HEK293 (cell line): ENCODE results near the gene PPP1R3E.

Source experiments
- CTCF ChIA-PET: fragments of 350-600 bp; formaldehyde crosslinking; extraction: SDS; loops from one replicate; lab custom pipeline; 2021; ENCODE audit warnings: antibody characterized with exemption; lab: Yijun Ruan, JAX
- POLR2A ChIA-PET: fragments of 300-600 bp; formaldehyde crosslinking; extraction: SDS; loops from one replicate; lab custom pipeline; 2020; ENCODE audit warnings: antibody characterized with exemption, inconsistent platforms; lab: Yijun Ruan, JAX
- H3K27ac ChIP-seq: fragments of 200-500 bp; sonication (Bioruptor generic); 2 replicates; pipeline ENCODE4 v1.5.1; 2014; ENCODE audit warnings: low read depth, low read length, control low read depth, inconsistent platforms; ENCODE audit errors: extremely low read depth
- H3K36me3 ChIP-seq, 2 experiments: fragments of 200-500 bp in 1 of 2; sonication (Bioruptor generic) in 1 of 2; 1 replicate in 1 of 2; 2 replicates in 1 of 2; pipeline ENCODE4 v1.5.1; 2014 to 2017; ENCODE audit warnings: inconsistent platforms in 2 of 2, low read length in 2 of 2; ENCODE audit not compliant: control insufficient read depth in 2 of 2, insufficient read depth in 1 of 2
- H3K4me1 ChIP-seq: fragments of 200-500 bp; sonication (Bioruptor generic); 2 replicates; pipeline ENCODE4 v1.5.1; 2014; ENCODE audit warnings: mild to moderate bottlenecking, low read length, inconsistent platforms; ENCODE audit not compliant: control insufficient read depth, insufficient read depth
- H3K4me3 ChIP-seq: 2 replicates; pipeline ENCODE4 v1.5.1; 2011; ENCODE audit warnings: low read depth, mild to moderate bottlenecking, control low read depth, low read length, moderate library complexity
- H3K9me3 ChIP-seq: fragments of 200-500 bp; sonication (Bioruptor generic); 2 replicates; pipeline ENCODE4 v1.5.1; 2014; ENCODE audit warnings: low read depth, low read length, inconsistent platforms; ENCODE audit not compliant: control insufficient read depth, insufficient read depth
- GLIS1 ChIP-seq: fragments of 450-650 bp; formaldehyde crosslinking; IDR thresholded peaks from 2 replicates; pipeline ENCODE4 v1.5.1; 2016; ENCODE audit warnings: missing biosample characterization, missing genetic modification characterization
- OVOL3 ChIP-seq: fragments of 450-650 bp; formaldehyde crosslinking; IDR thresholded peaks from 2 replicates; pipeline ENCODE4 v1.5.1; 2016; ENCODE audit warnings: missing biosample characterization, missing genetic modification characterization
- SCRT1 ChIP-seq: fragments of 450-650 bp; formaldehyde crosslinking; IDR thresholded peaks from 2 replicates; pipeline ENCODE4 v1.5.1; 2016; ENCODE audit warnings: missing biosample characterization, missing genetic modification characterization, borderline replicate concordance
- ZBTB21 ChIP-seq: fragments of 450-650 bp; formaldehyde crosslinking; IDR thresholded peaks from 2 replicates; pipeline ENCODE4 v1.5.1; 2017; ENCODE audit warnings: missing biosample characterization, missing genetic modification characterization
- ZBTB8A ChIP-seq: fragments of 450-650 bp; formaldehyde crosslinking; IDR thresholded peaks from 2 replicates; pipeline ENCODE4 v1.5.1; 2016; ENCODE audit warnings: missing biosample characterization, missing genetic modification characterization
- ZFP69B ChIP-seq: fragments of 450-650 bp; formaldehyde crosslinking; IDR thresholded peaks from 2 replicates; pipeline ENCODE4 v1.5.1; 2016; ENCODE audit warnings: missing biosample characterization, missing genetic modification characterization
- ZIC2 ChIP-seq: fragments of 450-650 bp; formaldehyde crosslinking; IDR thresholded peaks from 2 replicates; pipeline ENCODE4 v1.5.1; 2016; ENCODE audit warnings: missing biosample characterization, missing genetic modification characterization
- ZNF157 ChIP-seq: fragments of 450-650 bp; formaldehyde crosslinking; IDR thresholded peaks from 2 replicates; pipeline ENCODE4 v1.5.1; 2016; ENCODE audit warnings: missing biosample characterization, missing genetic modification characterization
- ZNF184 ChIP-seq: fragments of 450-650 bp; IDR thresholded peaks from 2 replicates; pipeline ENCODE4 v1.5.1; 2018; ENCODE audit warnings: missing biosample characterization, mild to moderate bottlenecking, missing genetic modification characterization
- ZNF19 ChIP-seq: fragments of 450-650 bp; formaldehyde crosslinking; IDR thresholded peaks from 2 replicates; pipeline ENCODE4; 2016; ENCODE audit warnings: missing biosample characterization, missing genetic modification characterization, low read depth
- ZNF202 ChIP-seq: fragments of 450-650 bp; formaldehyde crosslinking; IDR thresholded peaks from 2 replicates; pipeline ENCODE4 v1.5.1; 2016; ENCODE audit warnings: missing biosample characterization, missing genetic modification characterization, borderline replicate concordance
- ZNF404 ChIP-seq: fragments of 450-650 bp; formaldehyde crosslinking; IDR thresholded peaks from 2 replicates; pipeline ENCODE4 v1.5.1; 2017; ENCODE audit warnings: missing biosample characterization, missing genetic modification characterization
- ZNF473 ChIP-seq: fragments of 450-650 bp; formaldehyde crosslinking; IDR thresholded peaks from 2 replicates; pipeline ENCODE4 v1.5.1; 2017; ENCODE audit warnings: missing biosample characterization, missing genetic modification characterization
- ZNF514 ChIP-seq: fragments of 450-650 bp; formaldehyde crosslinking; IDR thresholded peaks from 2 replicates; pipeline ENCODE4 v1.5.1; 2016; ENCODE audit warnings: missing biosample characterization, missing genetic modification characterization
- ZNF596 ChIP-seq: fragments of 450-650 bp; IDR thresholded peaks from 2 replicates; pipeline ENCODE4 v1.5.0; 2018; ENCODE audit warnings: missing biosample characterization, mild to moderate bottlenecking, missing genetic modification characterization, moderate library complexity
- ZNF654 ChIP-seq: fragments of 450-650 bp; formaldehyde crosslinking; IDR thresholded peaks from 2 replicates; pipeline ENCODE4 v1.5.1; 2016; ENCODE audit warnings: low read depth, missing biosample characterization, missing genetic modification characterization
- ZNF658 ChIP-seq: fragments of 450-650 bp; formaldehyde crosslinking; IDR thresholded peaks from 2 replicates; pipeline ENCODE4; 2016; ENCODE audit warnings: missing biosample characterization, missing genetic modification characterization
- ZNF660 ChIP-seq: fragments of 450-650 bp; IDR thresholded peaks from 2 replicates; pipeline ENCODE4 v1.5.1; 2018; ENCODE audit warnings: missing biosample characterization, mild to moderate bottlenecking, missing genetic modification characterization
- ZNF747 ChIP-seq: fragments of 450-650 bp; formaldehyde crosslinking; IDR thresholded peaks from 2 replicates; pipeline ENCODE4 v1.5.1; 2016; ENCODE audit warnings: missing biosample characterization, missing genetic modification characterization
- ZNF777 ChIP-seq: fragments of 450-650 bp; formaldehyde crosslinking; IDR thresholded peaks from 2 replicates; pipeline ENCODE4 v1.5.1; 2017; ENCODE audit warnings: missing biosample characterization, missing genetic modification characterization, borderline replicate concordance
- ZNF791 ChIP-seq: fragments of 450-650 bp; formaldehyde crosslinking; IDR thresholded peaks from 2 replicates; pipeline ENCODE4 v1.5.1; 2016; ENCODE audit warnings: missing biosample characterization, missing genetic modification characterization
- ZSCAN30 ChIP-seq: fragments of 450-650 bp; IDR thresholded peaks from 2 replicates; pipeline ENCODE4 v1.5.1; 2018; ENCODE audit warnings: missing biosample characterization, mild to moderate bottlenecking, missing genetic modification characterization, moderate library complexity
- TF ChIP-seq, protein P1 (sequence below): fragments of 450-650 bp; formaldehyde crosslinking; IDR thresholded peaks from 2 replicates; pipeline ENCODE4 v1.5.1; 2016; ENCODE audit warnings: missing biosample characterization, missing genetic modification characterization
- TF ChIP-seq, protein P2 (sequence below): fragments of 450-650 bp; formaldehyde crosslinking; IDR thresholded peaks from 2 replicates; pipeline ENCODE4 v1.5.1; 2016; ENCODE audit warnings: missing biosample characterization, missing genetic modification characterization
- TF ChIP-seq, protein P3 (sequence below): fragments of 450-650 bp; formaldehyde crosslinking; IDR thresholded peaks from 2 replicates; pipeline ENCODE4 v1.5.1; 2016; ENCODE audit warnings: missing biosample characterization, missing genetic modification characterization
- TF ChIP-seq, protein P4 (sequence below): fragments of 450-650 bp; formaldehyde crosslinking; conservative IDR thresholded peaks from 2 replicates; pipeline ENCODE4 v1.5.1; 2016; ENCODE audit warnings: low read depth, missing biosample characterization, missing genetic modification characterization
- TF ChIP-seq, protein P5 (sequence below): fragments of 450-650 bp; formaldehyde crosslinking; IDR thresholded peaks from 2 replicates; pipeline ENCODE4 v1.5.1; 2017; ENCODE audit warnings: missing biosample characterization, missing genetic modification characterization
- TF ChIP-seq, protein P6 (sequence below): fragments of 450-650 bp; formaldehyde crosslinking; IDR thresholded peaks from 2 replicates; pipeline ENCODE4 v1.5.1; 2017; ENCODE audit warnings: missing biosample characterization, missing genetic modification characterization

The PPP1R3E gene

DNA sequence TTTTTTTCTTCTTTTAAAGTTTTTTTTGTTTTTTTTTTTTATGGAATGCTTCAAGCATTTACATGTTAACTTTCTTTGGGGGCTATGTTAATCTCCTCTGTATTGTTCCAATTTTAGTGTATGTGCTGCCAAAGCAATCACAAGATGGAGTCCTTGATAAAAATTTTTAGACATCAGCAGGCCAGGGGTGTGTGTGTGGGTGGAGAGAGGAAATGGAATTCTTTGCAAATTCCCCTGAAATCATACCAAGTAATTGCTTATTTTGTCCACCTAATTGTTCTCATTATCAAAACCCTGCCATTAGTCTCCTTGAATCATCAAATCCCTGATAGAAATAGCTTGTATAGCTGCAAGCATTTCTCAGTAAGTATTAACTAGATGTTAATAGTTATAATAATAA lies 43.2 kb downstream of the PPP1R3E start:
- Histone ChIP-seq H3K4me3 (no peak overlapping the region), H3K9me3 (no peaks in the 10 kb centered on the region), H3K27ac (no peak overlapping the region), H3K36me3 (no peaks in the 10 kb centered on the region), H3K4me1 (no peaks in the 10 kb centered on the region)
- no peak for TF ChIP-seq ZIC2 (tag by site-specific recombination)
- TF ChIP-seq, protein P1, sequence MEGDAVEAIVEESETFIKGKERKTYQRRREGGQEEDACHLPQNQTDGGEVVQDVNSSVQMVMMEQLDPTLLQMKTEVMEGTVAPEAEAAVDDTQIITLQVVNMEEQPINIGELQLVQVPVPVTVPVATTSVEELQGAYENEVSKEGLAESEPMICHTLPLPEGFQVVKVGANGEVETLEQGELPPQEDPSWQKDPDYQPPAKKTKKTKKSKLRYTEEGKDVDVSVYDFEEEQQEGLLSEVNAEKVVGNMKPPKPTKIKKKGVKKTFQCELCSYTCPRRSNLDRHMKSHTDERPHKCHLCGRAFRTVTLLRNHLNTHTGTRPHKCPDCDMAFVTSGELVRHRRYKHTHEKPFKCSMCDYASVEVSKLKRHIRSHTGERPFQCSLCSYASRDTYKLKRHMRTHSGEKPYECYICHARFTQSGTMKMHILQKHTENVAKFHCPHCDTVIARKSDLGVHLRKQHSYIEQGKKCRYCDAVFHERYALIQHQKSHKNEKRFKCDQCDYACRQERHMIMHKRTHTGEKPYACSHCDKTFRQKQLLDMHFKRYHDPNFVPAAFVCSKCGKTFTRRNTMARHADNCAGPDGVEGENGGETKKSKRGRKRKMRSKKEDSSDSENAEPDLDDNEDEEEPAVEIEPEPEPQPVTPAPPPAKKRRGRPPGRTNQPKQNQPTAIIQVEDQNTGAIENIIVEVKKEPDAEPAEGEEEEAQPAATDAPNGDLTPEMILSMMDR (tag by site-specific recombination): no peak
- TF ChIP-seq ZNF747 (tag by site-specific recombination): no peak
- TF ChIP-seq ZBTB8A (tag by site-specific recombination): no peak
- no peak for TF ChIP-seq ZNF660
- TF ChIP-seq, protein P2, sequence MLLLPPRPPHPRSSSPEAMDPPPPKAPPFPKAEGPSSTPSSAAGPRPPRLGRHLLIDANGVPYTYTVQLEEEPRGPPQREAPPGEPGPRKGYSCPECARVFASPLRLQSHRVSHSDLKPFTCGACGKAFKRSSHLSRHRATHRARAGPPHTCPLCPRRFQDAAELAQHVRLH (tag by site-specific recombination): no peak
- TF ChIP-seq ZNF157 (tag by site-specific recombination): no peak
- TF ChIP-seq ZNF777: no peak
- no peak for TF ChIP-seq ZSCAN30
- TF ChIP-seq, protein P3, sequence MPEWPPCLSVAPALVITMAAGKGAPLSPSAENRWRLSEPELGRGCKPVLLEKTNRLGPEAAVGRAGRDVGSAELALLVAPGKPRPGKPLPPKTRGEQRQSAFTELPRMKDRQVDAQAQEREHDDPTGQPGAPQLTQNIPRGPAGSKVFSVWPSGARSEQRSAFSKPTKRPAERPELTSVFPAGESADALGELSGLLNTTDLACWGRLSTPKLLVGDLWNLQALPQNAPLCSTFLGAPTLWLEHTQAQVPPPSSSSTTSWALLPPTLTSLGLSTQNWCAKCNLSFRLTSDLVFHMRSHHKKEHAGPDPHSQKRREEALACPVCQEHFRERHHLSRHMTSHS (tag by site-specific recombination): no peak
- ChIA-PET POLR2A (interaction anchor here (0.6 kb wide), 1 partner anchor 183 kb away, joined by 3 read pairs; no protein-coding TSS in a partner anchor), CTCF (interaction anchor here (0.6 to 1.2 kb wide), 2 partner anchors 35 to 72 kb away, joined by 4 read pairs; no protein-coding TSS in a partner anchor)

DNA sequence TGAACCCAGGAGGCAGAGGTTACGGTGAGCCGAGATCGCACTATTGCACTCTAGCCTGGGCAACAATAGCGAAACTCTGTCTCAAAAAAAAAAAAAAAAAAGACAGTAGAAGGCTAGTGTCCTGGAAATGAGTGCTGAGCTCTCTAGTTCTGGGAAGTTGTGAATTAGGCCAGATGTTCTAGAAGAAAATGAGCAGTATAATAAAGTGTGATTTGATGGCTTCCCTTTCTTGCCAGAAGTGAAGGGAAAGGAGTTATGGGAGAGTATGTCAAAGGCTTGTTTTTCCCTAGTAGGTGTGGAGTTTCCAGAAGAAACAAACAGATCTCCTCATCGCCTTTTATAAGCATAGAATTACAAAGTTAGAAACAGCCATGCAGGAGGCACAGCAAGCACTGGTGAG lies 44.4 kb downstream of the PPP1R3E start:
- H3K36me3 ChIP-seq: no peaks in the 10 kb centered on the region
- no peaks in the 10 kb centered on the region for H3K9me3 ChIP-seq
- H3K4me1 ChIP-seq: no peaks in the 10 kb centered on the region
- POLR2A ChIA-PET: no interaction called here
- CTCF ChIA-PET: interaction anchor here (0.6 to 2.5 kb wide), 3 partner anchors 137 to 830 kb away, joined by 3 to 10 read pairs (median 3); no protein-coding TSS in a partner anchor
- H3K4me3 ChIP-seq: no peak overlapping the region
- H3K27ac ChIP-seq: no peak overlapping the region
- TF ChIP-seq ZNF658 (tag by site-specific recombination) (no peak), ZBTB21 (tag by site-specific recombination) (no peak), SCRT1 (tag by site-specific recombination) (no peak), ZNF791 (tag by site-specific recombination) (no peak), ZNF404 (tag by site-specific recombination) (no peak), ZNF596 (tag by site-specific recombination) (no peak), ZFP69B (tag by site-specific recombination) (no peak), ZNF654 (tag by site-specific recombination) (no peak), ZNF19 (tag by site-specific recombination) (no peak), ZNF514 (no peak), ZNF202 (no peak), GLIS1 (tag by site-specific recombination) (no peak), ZNF473 (tag by site-specific recombination) (no peak), ZNF184 (tag by site-specific recombination) (no peak), OVOL3 (tag by site-specific recombination) (no peak)
- TF ChIP-seq, protein P4, sequence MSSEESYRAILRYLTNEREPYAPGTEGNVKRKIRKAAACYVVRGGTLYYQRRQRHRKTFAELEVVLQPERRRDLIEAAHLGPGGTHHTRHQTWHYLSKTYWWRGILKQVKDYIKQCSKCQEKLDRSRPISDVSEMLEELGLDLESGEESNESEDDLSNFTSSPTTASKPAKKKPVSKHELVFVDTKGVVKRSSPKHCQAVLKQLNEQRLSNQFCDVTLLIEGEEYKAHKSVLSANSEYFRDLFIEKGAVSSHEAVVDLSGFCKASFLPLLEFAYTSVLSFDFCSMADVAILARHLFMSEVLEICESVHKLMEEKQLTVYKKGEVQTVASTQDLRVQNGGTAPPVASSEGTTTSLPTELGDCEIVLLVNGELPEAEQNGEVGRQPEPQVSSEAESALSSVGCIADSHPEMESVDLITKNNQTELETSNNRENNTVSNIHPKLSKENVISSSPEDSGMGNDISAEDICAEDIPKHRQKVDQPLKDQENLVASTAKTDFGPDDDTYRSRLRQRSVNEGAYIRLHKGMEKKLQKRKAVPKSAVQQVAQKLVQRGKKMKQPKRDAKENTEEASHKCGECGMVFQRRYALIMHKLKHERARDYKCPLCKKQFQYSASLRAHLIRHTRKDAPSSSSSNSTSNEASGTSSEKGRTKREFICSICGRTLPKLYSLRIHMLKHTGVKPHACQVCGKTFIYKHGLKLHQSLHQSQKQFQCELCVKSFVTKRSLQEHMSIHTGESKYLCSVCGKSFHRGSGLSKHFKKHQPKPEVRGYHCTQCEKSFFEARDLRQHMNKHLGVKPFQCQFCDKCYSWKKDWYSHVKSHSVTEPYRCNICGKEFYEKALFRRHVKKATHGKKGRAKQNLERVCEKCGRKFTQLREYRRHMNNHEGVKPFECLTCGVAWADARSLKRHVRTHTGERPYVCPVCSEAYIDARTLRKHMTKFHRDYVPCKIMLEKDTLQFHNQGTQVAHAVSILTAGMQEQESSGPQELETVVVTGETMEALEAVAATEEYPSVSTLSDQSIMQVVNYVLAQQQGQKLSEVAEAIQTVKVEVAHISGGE (tag by site-specific recombination): no peak
- TF ChIP-seq, protein P5, sequence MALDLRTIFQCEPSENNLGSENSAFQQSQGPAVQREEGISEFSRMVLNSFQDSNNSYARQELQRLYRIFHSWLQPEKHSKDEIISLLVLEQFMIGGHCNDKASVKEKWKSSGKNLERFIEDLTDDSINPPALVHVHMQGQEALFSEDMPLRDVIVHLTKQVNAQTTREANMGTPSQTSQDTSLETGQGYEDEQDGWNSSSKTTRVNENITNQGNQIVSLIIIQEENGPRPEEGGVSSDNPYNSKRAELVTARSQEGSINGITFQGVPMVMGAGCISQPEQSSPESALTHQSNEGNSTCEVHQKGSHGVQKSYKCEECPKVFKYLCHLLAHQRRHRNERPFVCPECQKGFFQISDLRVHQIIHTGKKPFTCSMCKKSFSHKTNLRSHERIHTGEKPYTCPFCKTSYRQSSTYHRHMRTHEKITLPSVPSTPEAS (tag by site-specific recombination): no peak
- TF ChIP-seq, protein P6, sequence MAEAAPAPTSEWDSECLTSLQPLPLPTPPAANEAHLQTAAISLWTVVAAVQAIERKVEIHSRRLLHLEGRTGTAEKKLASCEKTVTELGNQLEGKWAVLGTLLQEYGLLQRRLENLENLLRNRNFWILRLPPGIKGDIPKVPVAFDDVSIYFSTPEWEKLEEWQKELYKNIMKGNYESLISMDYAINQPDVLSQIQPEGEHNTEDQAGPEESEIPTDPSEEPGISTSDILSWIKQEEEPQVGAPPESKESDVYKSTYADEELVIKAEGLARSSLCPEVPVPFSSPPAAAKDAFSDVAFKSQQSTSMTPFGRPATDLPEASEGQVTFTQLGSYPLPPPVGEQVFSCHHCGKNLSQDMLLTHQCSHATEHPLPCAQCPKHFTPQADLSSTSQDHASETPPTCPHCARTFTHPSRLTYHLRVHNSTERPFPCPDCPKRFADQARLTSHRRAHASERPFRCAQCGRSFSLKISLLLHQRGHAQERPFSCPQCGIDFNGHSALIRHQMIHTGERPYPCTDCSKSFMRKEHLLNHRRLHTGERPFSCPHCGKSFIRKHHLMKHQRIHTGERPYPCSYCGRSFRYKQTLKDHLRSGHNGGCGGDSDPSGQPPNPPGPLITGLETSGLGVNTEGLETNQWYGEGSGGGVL: no peak
- TF ChIP-seq, all 188 proteins: peak for 0
